Stimulated activated CD8-positive, alpha-beta memory T cell treated with anti-CD3 and anti-CD28 coated beads, Interleukin-7, amount 100 ng/mL, for 48 hours (primary cell): ENCODE results near the gene CLNK.

Experiments used
- DNase-seq, 2 donors: peaks; one replicate each; pipeline ENCODE4 v3.0.0-alpha.2; 2020; ENCODE audit warnings: low read depth in 1 of 2; ENCODE audit errors: extremely low read depth in 1 of 2

CLNK gene

DNA sequence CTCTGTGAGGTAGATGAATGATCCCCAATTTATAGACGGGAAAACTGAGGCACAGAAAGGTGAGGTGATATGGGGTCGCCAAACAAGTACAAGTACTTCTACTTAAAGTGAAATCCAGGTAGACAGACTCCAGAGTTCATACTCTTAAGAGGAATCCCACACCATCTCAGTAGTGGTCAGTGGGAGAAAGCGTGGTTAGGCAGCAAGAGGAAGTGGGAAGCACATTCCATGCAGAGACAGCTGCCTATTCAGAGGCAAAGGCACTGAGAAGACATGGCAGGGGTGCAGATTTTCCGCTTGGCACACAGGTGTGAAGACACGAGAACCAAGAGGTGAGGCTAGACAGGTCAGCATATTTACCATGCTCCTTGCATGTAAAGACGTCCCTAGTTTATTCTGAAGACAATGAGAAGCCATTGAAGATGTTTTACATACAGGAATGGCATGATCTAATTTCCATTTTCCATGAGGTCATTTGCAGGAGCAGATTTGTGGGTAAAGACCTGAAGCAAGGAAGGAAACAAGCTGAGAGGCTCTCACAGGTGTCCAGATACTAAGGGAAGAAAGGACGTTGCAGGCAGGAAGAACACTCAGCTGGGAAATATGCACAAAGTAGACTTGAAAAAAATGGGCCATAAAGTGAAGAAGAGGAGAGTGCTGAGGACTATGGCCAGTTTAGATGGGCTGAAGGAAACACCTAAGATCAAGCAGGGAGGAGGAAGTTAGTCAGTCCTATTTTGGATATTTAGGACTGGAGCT, 17.3 kb upstream of the CLNK start:
- DNase-seq, result no peak

GRCh38 chr4:10701161-10701560, 16.6 kb upstream of the CLNK start:
- DNase-seq, result no peak

DNA sequence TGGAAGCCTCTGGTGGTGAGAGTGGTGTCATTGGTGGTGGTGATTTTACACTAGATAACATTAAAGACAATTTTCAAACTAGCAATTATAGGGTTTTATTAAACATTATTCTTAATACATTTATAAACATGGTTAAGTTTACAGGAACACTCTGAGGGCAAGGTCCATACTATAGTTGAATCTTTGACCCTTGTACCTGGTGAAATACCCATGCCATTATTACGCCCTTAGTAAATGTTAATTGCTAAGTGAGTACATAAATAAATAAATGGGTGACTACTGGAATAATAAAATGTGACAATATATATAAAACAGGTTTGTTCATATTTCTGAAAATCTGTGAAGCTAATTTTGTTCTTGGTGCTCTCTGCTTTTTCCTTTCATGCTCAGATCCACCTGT, 13.6 kb upstream of the CLNK start:
- DNase-seq, result no peak

DNA sequence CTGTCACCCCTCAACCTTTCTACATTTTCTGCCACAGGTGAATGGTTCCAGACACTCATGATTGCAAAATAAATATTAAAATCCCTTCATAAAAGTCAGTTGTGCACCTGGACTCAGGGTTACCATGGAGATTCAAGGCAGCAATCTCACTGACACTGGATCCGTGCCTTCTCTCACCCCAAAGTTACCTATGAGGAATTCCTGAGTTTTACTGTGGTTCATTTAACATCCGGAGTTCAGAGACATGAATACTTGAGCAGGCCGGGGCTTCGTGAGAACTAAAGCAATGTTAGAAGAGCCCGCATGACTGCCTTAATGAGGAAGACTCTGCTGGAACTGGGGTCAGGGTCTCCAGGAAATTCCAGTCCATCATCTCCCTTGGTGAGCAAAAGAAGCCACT, 12.5 kb upstream of the CLNK start:
- DNase-seq, result no peak

- DNase-seq, result no peak
Observed at GRCh38 chr4:10696253-10696652, 11.7 kb upstream of the CLNK start.

DNA sequence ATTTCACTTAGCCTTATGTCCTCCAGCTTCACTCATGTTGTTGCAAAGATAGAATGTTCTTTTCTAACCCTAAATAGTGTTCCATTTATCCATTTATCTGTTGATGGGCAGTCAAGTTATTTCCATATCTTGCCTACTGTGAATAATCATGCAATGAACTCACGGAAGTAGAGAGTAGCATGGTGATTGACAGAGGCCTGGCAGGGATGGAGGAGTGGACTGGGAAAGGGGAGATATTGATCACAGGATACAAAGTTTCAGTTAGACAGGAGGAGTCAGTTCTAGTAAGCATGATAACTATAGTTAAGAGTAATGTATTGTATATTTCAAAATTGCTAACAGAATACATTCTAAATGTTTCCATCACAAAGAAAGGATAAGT, 10.3 kb upstream of the CLNK start:
- DNase-seq, result no peak

- DNase-seq, result no peak
Observed at GRCh38 chr4:10694151-10694827, 9.7 kb upstream of the CLNK start.

DNA sequence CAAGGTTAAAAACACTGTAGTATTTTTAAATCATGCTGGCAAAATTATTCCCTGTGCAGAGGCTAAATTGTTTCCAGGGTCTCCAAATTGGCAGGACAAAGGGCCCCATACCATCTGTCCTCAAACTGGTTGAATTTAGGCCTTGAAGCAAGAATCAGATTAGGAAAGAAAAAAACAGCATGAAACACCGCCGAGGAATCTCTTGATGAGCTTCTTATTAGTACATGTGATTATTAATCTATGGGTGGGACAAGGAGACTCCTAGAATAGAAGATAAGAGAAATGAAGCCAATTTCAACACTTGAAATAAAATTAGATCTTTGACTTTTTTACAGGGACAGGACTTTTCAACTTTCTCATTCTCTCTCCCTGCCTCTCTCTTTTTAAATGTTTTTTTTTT, 7.1 kb upstream of the CLNK start:
- no peak for DNase-seq

GRCh38 chr4:10690185-10690907, 5.8 kb upstream of the CLNK start:
- no peak for DNase-seq

- DNase-seq, result no peak
Observed at GRCh38 chr4:10688846-10689245, 4.3 kb upstream of the CLNK start.

DNA sequence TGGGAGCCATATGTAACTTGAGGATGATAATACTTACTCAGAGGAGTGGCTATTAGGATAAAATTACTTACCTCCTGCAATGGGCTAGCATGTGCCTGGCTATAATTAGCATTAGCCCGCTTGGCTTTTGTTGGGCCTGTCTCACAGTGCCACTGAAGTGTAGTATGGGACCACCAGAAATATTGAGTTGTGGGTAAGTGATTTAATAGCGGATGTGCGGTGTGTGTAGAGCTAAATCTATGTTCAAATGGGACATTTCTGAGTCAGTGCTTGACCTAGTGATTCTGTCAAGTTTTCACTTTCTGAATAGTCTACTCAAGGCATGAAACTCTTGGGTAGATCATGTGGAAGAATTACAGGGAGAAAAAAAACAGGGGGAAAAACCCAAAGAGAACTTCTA, 3.5 kb upstream of the CLNK start:
- DNase-seq, result no peak

DNA sequence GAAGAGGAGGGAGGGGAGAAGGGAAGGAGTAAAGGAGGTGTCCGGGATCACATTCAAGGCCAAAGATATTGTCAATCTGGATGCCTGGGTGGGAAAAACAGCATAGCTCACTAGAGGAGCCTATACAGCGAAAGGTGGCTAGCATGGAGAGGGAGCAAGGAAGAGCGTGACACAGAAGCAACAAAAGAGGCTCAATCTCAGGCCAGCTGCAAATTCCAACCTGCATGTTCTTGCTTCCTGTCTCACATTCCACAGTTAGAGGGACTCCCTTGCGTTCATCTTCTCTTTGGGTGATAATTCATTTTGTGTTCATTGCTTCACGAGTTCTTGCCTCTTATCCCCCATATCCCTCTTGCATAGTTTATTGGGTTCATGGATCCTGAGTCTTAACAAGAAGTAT, 3.0 kb upstream of the CLNK start:
- no peak for DNase-seq

GRCh38 chr4:10682397-10682796, 2.2 kb downstream of the CLNK start:
- DNase-seq, result no peak

GRCh38 chr4:10677796-10678497, 6.6 kb downstream of the CLNK start:
- no peak for DNase-seq

DNA sequence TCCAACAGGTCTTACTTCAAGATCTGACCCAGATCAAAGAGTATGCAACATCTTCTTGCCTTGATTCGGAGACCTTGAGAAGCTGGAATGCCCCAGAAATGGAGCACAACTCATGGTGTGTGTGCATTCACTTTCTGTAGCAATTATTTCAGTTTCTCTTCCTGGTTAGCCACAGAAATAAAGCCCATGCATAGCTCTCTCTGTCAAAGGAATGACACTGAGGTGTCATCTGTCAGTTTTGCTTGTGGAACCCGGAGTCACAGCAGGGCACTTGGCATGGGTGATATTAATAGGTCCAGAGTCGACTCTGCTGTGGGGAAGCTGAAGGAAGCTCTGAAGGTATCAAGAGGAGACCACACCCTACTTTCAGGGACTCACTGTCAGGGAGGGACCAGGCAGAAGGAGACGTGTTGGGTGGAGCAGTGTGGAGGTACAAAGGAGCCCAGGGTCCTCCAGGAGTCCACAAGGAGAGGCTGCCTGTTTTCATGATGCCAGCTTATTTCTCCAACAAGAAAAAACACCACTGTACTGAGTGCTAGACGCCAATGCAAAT, 10.7 kb downstream of the CLNK start:
- no peak for DNase-seq

DNA sequence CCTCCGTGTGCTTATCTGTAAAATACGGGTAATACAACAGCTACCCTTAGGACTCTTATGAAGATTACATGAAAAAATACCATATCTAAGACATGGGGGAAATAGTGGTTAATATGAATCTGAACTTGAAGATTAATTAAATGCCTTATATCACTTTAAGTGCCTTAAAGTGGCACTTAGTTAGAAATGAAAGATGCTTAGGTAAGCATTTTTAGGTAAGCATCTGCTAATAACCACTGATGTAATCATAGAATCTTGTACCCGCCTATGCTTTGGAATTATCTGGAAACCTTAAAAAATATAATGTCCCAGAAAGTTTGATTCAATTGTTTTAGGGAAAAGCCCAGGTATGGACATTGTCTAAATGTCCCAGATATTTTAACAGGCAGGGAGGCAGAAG, 12.2 kb downstream of the CLNK start:
- DNase-seq, result no peak

DNA sequence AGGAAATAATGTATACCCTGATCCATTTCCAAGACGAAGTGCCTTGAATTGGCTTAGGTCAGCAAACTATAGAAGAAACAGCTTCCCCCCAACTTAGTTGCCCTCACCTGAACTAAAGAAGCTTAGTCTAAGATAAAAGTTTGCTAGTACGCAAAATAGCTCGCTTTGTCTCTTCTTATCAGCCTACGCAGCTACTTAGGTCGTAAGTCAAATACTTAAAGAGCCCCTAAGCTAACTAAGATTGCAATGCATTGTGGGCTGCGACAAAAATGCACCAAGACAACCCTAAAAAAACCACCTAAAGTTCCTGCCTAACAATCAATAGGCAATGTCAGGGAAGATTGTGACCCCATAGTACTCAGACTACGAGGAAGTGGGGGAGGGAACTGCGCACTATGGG, 12.8 kb downstream of the CLNK start:
- no peak for DNase-seq

GRCh38 chr4:10671366-10671765, 13.2 kb downstream of the CLNK start:
- DNase-seq, result no peak

- DNase-seq, result no peak
Observed at GRCh38 chr4:10670321-10670720, 14.2 kb downstream of the CLNK start.

DNA sequence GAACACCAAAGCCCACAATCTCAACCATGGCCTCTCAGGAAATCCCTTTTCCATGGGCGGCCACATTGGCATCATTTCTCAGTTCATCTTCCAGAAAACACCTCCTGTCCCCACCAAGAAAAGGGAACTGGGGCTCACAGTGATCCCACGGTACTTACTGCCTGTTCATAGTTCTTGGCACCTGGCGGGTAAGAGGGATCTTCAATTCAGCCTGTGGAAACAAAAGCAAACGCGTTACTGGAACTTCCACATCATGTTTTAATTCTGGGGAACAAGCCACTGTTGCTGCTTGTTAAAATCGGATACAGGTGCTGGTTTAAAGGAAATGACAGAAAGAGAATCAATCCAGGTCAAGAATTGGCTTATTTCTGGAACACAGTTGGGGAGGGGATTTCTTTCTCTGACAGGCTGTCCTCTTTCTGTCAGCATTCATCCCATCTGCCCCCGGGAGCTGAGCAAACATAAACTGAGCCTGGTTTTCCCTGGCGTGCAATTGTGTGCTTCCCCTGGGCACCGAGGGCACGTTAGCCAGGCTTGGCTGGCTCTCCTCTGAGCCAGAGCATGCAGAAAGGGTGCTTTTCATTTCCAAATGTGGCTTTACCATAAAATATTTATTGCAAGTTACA, 16.8 kb downstream of the CLNK start:
- no peak for DNase-seq

GRCh38 chr4:10666616-10667015, 18.0 kb downstream of the CLNK start:
- DNase-seq, result no peak
